GM23338 (cell line): ENCODE measurements around the gene PRRX1. TPM values are rescaled to one million over a fixed set of nuclear protein-coding genes. Genes with fewer than 3 reads are reported as not detected.

Source experiments
- ATAC-seq: fragments of 200-7000 bp; cut with Tn5 transposase; 3 replicates; pipeline ENCODE4 v1.9.1; 2020
- DNase-seq: peaks from one replicate; pipeline ENCODE4 v3.0.0-alpha.2; 2015; ENCODE audit warnings: low spot score
- H2AFZ ChIP-seq: fragments of 200-600 bp; sonication (generic); 2 replicates; pipeline ENCODE4 v1.8.0; 2016; ENCODE audit warnings: antibody characterized with exemption, mild to moderate bottlenecking, moderate library complexity
- H3F3A ChIP-seq: fragments of 200-600 bp; sonication (generic); replicated peaks from 2 replicates; pipeline ENCODE4 v1.8.0; 2017; ENCODE audit warnings: antibody characterized with exemption, mixed run types, low read depth
- H3K27ac ChIP-seq: fragments of 200-600 bp; sonication (generic); 2 replicates; pipeline ENCODE4 v1.6.1; 2016; ENCODE audit warnings: low read depth
- H3K27me3 ChIP-seq: fragments of 200-600 bp; sonication (generic); 2 replicates; pipeline ENCODE4 v1.8.0; 2016; ENCODE audit warnings: mild to moderate bottlenecking, mixed run types, moderate library complexity; ENCODE audit not compliant: insufficient read depth
- H3K36me3 ChIP-seq: fragments of 200-600 bp; sonication (generic); 2 replicates; pipeline ENCODE4 v1.8.0; 2016; ENCODE audit warnings: mild to moderate bottlenecking; ENCODE audit not compliant: insufficient read depth
- H3K4me1 ChIP-seq: fragments of 200-600 bp; sonication (generic); 2 replicates; pipeline ENCODE4 v1.8.0; 2016; ENCODE audit warnings: mild to moderate bottlenecking, moderate library complexity; ENCODE audit not compliant: insufficient read depth
- H3K4me2 ChIP-seq: fragments of 200-600 bp; sonication (generic); 2 replicates; pipeline ENCODE4 v1.7.1; 2017; ENCODE audit warnings: mixed run types
- H3K4me3 ChIP-seq: fragments of 200-600 bp; sonication (generic); 2 replicates; pipeline ENCODE4 v1.6.1; 2016; ENCODE audit warnings: mixed run types
- H3K79me2 ChIP-seq: fragments of 200-600 bp; sonication (generic); replicated peaks from 2 replicates; pipeline ENCODE4 v1.8.0; 2017; ENCODE audit warnings: mild to moderate bottlenecking; ENCODE audit not compliant: insufficient read depth
- H3K9me2 ChIP-seq: fragments of 200-600 bp; sonication (generic); 2 replicates; pipeline ENCODE4 v1.8.0; 2017; ENCODE audit not compliant: insufficient read depth
- H4K20me1 ChIP-seq: fragments of 200-600 bp; sonication (generic); replicated peaks from 2 replicates; pipeline ENCODE4 v1.8.0; 2017; ENCODE audit warnings: mild to moderate bottlenecking; ENCODE audit not compliant: insufficient read depth
- H3K27ac Mint-ChIP-seq: 2 replicates; pipeline ENCODE4 v1.8.0; 2020; ENCODE audit warnings: inconsistent platforms, mild to moderate bottlenecking, moderate library complexity, mixed read lengths
- H3K27me3 Mint-ChIP-seq: 3 replicates; pipeline ENCODE4 v1.8.0; 2022; ENCODE audit warnings: low read depth, mild to moderate bottlenecking, moderate library complexity, mixed read lengths, inconsistent platforms; ENCODE audit not compliant: insufficient read depth, poor library complexity
- H3K36me3 Mint-ChIP-seq: 3 replicates; pipeline ENCODE4 v1.8.0; 2021; ENCODE audit warnings: low read depth, mild to moderate bottlenecking, inconsistent platforms, moderate library complexity, mixed read lengths
- H3K4me1 Mint-ChIP-seq: 3 replicates; pipeline ENCODE4 v1.8.0; 2020; ENCODE audit warnings: mild to moderate bottlenecking, inconsistent platforms, mixed read lengths
- H3K4me3 Mint-ChIP-seq: 3 replicates; pipeline ENCODE4 v1.8.0; 2021; ENCODE audit warnings: moderate library complexity, mild to moderate bottlenecking, inconsistent platforms, mixed read lengths
- H3K9me3 Mint-ChIP-seq: 3 replicates; pipeline ENCODE4 v1.8.0; 2020; ENCODE audit warnings: moderate library complexity, mild to moderate bottlenecking, inconsistent platforms, mixed read lengths
- CREB1 ChIP-seq: fragments of 250-450 bp; sonication (Bioruptor Pico); IDR thresholded peaks from 2 replicates; pipeline ENCODE4 v1.5.0; 2020; ENCODE audit warnings: low read depth, mild to moderate bottlenecking, moderate library complexity
- EZH2 ChIP-seq: fragments of 200-600 bp; sonication (generic); IDR thresholded peaks from one replicate; pipeline ENCODE4 v1.8.0; 2017; ENCODE audit warnings: antibody characterized with exemption, mild to moderate bottlenecking, low read depth; ENCODE audit not compliant: unreplicated experiment
- EZH2phosphoT487 ChIP-seq: fragments of 200-600 bp; sonication (generic); IDR thresholded peaks from one replicate; pipeline ENCODE4 v1.8.1; 2018; ENCODE audit warnings: antibody characterized with exemption; ENCODE audit not compliant: unreplicated experiment
- JUNB ChIP-seq: IDR thresholded peaks from one replicate; pipeline ENCODE4 v1.6.1; 2016; ENCODE audit warnings: antibody characterized with exemption; ENCODE audit not compliant: unreplicated experiment
- NANOG ChIP-seq: IDR thresholded peaks from 2 replicates; pipeline ENCODE4 v1.6.1; 2016; ENCODE audit warnings: antibody characterized with exemption, borderline replicate concordance
- POLR2AphosphoS5 ChIP-seq: IDR thresholded peaks from 2 replicates; pipeline ENCODE4 v1.6.1; 2016; ENCODE audit warnings: antibody characterized with exemption, low read depth
- STAT1 ChIP-seq: IDR thresholded peaks from one replicate; pipeline ENCODE4 v1.6.1; 2016; ENCODE audit warnings: antibody characterized with exemption; ENCODE audit not compliant: unreplicated experiment
- ZNF114 ChIP-seq: fragments of 250-450 bp; sonication (Bioruptor Pico); IDR thresholded peaks from 2 replicates; pipeline ENCODE4 v1.5.0; 2020; ENCODE audit warnings: mild to moderate bottlenecking, moderate library complexity
- ZNF331 ChIP-seq: fragments of 250-450 bp; sonication (Bioruptor Pico); IDR thresholded peaks from 2 replicates; pipeline ENCODE4 v1.5.0; 2020; ENCODE audit warnings: low read depth, mild to moderate bottlenecking, moderate library complexity
- polyA plus RNA-seq: library from polyadenylated mRNA; unstranded; fragments of >200 nt; fragmentation: Nextera tagmentation; extraction: Ambion mirVana; gene quantifications from 2 replicates; pipeline ENCODE4 v1.2.1, GENCODE V29; 2016
- total RNA-seq: library from RNA; depleted of rRNA; stranded (reverse); fragments of >200 nt; shearing (Covaris generic); gene quantifications from 2 replicates; pipeline ENCODE4 v1.2.3, GENCODE V29; 2014
- TF ChIP-seq, protein P1 (sequence below): IDR thresholded peaks from one replicate; pipeline ENCODE4 v1.6.1; 2018; ENCODE audit warnings: antibody characterized with exemption; ENCODE audit not compliant: unreplicated experiment
- TF ChIP-seq, protein P2 (sequence below), 2 experiments: fragments of 200-600 bp in 1 of 2; sonication (generic) in 1 of 2; conservative IDR thresholded peaks; 2 replicates each; pipeline versions ENCODE4 v1.5.1 to v1.6.1; 2016 to 2017; ENCODE audit warnings: antibody characterized with exemption in 2 of 2, low read depth in 2 of 2, mild to moderate bottlenecking in 2 of 2, moderate library complexity in 1 of 2
- TF ChIP-seq, protein P3 (sequence below): IDR thresholded peaks from 2 replicates; pipeline ENCODE4 v1.6.1; 2016; ENCODE audit warnings: antibody characterized with exemption
- TF ChIP-seq, protein P4 (sequence below): fragments of 250-450 bp; sonication (Bioruptor Pico); IDR thresholded peaks from 2 replicates; pipeline ENCODE4 v1.5.0; 2020; ENCODE audit warnings: mild to moderate bottlenecking, moderate library complexity

Gene PRRX1
- total and polyA plus RNA-seq, 2 experiments from 2014 or later = 0.58 TPM; not detected in 1

DNA sequence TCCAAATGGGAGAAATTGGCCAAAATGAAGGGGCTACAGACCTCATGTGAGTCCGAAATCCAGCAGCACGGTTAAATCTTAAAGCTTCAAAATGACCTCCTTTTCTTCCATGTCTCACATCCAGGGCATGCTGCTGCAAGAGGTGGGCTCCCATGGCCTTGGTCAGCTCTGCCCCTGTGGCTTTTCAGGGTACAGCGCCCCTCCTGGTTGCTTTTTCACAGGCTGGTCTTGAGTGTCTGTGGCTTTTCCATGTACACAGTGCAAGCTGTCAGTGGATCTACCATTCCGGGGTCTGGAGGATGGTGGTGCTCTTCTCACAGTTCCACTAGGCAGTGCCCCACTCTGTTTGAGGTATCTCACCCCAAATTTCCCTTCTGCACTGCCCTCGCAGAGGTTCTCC, 78.7 kb downstream of the PRRX1 start:
- Histone ChIP-seq H3F3A (no peaks in the 10 kb centered on the region), H3K36me3 (no peaks in the 10 kb centered on the region), H3K4me2 (no peak overlapping the region), H3K79me2 (no peaks in the 10 kb centered on the region), H3K9me2 (0 out of 2 replicates have a peak, but pooled peaks cover 5% of the 10 kb centered on the region), H3K4me1 (no peaks in the 10 kb centered on the region), H3K27me3 (no peaks in the 10 kb centered on the region), H3K27ac (no peak overlapping the region), H4K20me1 (no peaks in the 10 kb centered on the region), H3K4me3 (no peak overlapping the region), H2AFZ (no peak overlapping the region)
- no peak for ATAC-seq
- DNase-seq = no peak
- Mint-ChIP-seq H3K36me3 (peaks cover 15% of the 10 kb centered on the region; the same call in 2 of the 3 replicates), H3K4me1 (no peaks in the 10 kb centered on the region), H3K27me3 (peaks cover 4% of the 10 kb centered on the region), H3K9me3 (peaks cover 25% of the 10 kb centered on the region), H3K27ac (no peak overlapping the region), H3K4me3 (no peak overlapping the region)
- TF ChIP-seq, protein P1, sequence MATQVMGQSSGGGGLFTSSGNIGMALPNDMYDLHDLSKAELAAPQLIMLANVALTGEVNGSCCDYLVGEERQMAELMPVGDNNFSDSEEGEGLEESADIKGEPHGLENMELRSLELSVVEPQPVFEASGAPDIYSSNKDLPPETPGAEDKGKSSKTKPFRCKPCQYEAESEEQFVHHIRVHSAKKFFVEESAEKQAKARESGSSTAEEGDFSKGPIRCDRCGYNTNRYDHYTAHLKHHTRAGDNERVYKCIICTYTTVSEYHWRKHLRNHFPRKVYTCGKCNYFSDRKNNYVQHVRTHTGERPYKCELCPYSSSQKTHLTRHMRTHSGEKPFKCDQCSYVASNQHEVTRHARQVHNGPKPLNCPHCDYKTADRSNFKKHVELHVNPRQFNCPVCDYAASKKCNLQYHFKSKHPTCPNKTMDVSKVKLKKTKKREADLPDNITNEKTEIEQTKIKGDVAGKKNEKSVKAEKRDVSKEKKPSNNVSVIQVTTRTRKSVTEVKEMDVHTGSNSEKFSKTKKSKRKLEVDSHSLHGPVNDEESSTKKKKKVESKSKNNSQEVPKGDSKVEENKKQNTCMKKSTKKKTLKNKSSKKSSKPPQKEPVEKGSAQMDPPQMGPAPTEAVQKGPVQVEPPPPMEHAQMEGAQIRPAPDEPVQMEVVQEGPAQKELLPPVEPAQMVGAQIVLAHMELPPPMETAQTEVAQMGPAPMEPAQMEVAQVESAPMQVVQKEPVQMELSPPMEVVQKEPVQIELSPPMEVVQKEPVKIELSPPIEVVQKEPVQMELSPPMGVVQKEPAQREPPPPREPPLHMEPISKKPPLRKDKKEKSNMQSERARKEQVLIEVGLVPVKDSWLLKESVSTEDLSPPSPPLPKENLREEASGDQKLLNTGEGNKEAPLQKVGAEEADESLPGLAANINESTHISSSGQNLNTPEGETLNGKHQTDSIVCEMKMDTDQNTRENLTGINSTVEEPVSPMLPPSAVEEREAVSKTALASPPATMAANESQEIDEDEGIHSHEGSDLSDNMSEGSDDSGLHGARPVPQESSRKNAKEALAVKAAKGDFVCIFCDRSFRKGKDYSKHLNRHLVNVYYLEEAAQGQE = no peak
- TF ChIP-seq ZNF114 (no peak), JUNB (no peak), POLR2AphosphoS5 (no peak), EZH2phosphoT487 (no peak), STAT1 (no peak), CREB1 (CRISPR knock-in tag) (no peak), ZNF331 (CRISPR knock-in tag) (no peak), NANOG (no peak), EZH2 (no peak)
- TF ChIP-seq, protein P2, sequence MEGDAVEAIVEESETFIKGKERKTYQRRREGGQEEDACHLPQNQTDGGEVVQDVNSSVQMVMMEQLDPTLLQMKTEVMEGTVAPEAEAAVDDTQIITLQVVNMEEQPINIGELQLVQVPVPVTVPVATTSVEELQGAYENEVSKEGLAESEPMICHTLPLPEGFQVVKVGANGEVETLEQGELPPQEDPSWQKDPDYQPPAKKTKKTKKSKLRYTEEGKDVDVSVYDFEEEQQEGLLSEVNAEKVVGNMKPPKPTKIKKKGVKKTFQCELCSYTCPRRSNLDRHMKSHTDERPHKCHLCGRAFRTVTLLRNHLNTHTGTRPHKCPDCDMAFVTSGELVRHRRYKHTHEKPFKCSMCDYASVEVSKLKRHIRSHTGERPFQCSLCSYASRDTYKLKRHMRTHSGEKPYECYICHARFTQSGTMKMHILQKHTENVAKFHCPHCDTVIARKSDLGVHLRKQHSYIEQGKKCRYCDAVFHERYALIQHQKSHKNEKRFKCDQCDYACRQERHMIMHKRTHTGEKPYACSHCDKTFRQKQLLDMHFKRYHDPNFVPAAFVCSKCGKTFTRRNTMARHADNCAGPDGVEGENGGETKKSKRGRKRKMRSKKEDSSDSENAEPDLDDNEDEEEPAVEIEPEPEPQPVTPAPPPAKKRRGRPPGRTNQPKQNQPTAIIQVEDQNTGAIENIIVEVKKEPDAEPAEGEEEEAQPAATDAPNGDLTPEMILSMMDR (conservative IDR thresholded peaks at IDR 0.05; ENCODE audit: low read depth in 2 of 2) = no peak; a peak in 1 of 4 replicates
- TF ChIP-seq, protein P3, sequence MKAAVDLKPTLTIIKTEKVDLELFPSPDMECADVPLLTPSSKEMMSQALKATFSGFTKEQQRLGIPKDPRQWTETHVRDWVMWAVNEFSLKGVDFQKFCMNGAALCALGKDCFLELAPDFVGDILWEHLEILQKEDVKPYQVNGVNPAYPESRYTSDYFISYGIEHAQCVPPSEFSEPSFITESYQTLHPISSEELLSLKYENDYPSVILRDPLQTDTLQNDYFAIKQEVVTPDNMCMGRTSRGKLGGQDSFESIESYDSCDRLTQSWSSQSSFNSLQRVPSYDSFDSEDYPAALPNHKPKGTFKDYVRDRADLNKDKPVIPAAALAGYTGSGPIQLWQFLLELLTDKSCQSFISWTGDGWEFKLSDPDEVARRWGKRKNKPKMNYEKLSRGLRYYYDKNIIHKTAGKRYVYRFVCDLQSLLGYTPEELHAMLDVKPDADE = no peak
- TF ChIP-seq, protein P4, sequence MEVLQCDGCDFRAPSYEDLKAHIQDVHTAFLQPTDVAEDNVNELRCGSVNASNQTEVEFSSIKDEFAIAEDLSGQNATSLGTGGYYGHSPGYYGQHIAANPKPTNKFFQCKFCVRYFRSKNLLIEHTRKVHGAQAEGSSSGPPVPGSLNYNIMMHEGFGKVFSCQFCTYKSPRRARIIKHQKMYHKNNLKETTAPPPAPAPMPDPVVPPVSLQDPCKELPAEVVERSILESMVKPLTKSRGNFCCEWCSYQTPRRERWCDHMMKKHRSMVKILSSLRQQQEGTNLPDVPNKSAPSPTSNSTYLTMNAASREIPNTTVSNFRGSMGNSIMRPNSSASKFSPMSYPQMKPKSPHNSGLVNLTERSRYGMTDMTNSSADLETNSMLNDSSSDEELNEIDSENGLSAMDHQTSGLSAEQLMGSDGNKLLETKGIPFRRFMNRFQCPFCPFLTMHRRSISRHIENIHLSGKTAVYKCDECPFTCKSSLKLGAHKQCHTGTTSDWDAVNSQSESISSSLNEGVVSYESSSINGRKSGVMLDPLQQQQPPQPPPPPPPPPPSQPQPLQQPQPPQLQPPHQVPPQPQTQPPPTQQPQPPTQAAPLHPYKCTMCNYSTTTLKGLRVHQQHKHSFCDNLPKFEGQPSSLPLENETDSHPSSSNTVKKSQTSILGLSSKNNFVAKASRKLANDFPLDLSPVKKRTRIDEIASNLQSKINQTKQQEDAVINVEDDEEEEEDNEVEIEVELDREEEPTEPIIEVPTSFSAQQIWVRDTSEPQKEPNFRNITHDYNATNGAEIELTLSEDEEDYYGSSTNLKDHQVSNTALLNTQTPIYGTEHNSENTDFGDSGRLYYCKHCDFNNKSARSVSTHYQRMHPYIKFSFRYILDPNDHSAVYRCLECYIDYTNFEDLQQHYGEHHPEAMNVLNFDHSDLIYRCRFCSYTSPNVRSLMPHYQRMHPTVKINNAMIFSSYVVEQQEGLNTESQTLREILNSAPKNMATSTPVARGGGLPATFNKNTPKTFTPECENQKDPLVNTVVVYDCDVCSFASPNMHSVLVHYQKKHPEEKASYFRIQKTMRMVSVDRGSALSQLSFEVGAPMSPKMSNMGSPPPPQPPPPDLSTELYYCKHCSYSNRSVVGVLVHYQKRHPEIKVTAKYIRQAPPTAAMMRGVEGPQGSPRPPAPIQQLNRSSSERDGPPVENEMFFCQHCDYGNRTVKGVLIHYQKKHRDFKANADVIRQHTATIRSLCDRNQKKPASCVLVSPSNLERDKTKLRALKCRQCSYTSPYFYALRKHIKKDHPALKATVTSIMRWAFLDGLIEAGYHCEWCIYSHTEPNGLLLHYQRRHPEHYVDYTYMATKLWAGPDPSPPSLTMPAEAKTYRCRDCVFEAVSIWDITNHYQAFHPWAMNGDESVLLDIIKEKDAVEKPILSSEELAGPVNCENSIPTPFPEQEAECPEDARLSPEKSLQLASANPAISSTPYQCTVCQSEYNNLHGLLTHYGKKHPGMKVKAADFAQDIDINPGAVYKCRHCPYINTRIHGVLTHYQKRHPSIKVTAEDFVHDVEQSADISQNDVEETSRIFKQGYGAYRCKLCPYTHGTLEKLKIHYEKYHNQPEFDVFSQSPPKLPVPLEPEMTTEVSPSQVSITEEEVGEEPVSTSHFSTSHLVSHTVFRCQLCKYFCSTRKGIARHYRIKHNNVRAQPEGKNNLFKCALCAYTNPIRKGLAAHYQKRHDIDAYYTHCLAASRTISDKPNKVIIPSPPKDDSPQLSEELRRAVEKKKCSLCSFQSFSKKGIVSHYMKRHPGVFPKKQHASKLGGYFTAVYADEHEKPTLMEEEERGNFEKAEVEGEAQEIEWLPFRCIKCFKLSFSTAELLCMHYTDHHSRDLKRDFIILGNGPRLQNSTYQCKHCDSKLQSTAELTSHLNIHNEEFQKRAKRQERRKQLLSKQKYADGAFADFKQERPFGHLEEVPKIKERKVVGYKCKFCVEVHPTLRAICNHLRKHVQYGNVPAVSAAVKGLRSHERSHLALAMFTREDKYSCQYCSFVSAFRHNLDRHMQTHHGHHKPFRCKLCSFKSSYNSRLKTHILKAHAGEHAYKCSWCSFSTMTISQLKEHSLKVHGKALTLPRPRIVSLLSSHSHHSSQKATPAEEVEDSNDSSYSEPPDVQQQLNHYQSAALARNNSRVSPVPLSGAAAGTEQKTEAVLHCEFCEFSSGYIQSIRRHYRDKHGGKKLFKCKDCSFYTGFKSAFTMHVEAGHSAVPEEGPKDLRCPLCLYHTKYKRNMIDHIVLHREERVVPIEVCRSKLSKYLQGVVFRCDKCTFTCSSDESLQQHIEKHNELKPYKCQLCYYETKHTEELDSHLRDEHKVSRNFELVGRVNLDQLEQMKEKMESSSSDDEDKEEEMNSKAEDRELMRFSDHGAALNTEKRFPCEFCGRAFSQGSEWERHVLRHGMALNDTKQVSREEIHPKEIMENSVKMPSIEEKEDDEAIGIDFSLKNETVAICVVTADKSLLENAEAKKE (CRISPR knock-in tag) = no peak
